ENCODE results near the gene ATRN. TPM values are rescaled to one million over a fixed set of nuclear protein-coding genes. Genes with fewer than 3 reads are reported as not detected.

The ATRN gene
- total RNA-seq, 1 donor, result 35.2 TPM

DNA sequence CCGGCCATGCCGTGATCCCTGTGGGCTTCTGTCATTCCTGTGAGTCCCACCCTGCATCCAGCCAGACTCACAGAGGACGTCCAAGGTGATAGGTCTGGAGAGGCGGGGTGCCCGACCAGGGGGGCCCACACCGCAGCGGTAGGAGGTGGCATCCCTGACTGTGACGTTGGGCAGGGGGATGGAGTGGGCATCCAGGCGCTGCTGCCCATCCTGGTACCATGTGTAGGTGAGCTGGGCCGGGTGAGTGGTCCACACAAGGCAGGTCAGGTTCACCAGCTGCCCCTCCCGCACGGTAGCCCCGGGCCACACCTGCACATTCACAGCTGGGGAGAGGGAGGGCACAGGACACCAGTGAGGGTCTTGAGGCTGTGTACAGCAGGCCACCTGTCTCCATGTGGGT is 222.6 kb downstream of the ATRN start:
- no peak overlapping the region for H3K4me3 ChIP-seq (ENCODE audit: low read depth, low read length)
- no peak for DNase-seq (ENCODE audit: low read depth)
- TF ChIP-seq, protein P1, sequence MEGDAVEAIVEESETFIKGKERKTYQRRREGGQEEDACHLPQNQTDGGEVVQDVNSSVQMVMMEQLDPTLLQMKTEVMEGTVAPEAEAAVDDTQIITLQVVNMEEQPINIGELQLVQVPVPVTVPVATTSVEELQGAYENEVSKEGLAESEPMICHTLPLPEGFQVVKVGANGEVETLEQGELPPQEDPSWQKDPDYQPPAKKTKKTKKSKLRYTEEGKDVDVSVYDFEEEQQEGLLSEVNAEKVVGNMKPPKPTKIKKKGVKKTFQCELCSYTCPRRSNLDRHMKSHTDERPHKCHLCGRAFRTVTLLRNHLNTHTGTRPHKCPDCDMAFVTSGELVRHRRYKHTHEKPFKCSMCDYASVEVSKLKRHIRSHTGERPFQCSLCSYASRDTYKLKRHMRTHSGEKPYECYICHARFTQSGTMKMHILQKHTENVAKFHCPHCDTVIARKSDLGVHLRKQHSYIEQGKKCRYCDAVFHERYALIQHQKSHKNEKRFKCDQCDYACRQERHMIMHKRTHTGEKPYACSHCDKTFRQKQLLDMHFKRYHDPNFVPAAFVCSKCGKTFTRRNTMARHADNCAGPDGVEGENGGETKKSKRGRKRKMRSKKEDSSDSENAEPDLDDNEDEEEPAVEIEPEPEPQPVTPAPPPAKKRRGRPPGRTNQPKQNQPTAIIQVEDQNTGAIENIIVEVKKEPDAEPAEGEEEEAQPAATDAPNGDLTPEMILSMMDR (IDR thresholded peaks at IDR 0.05; ENCODE audit: insufficient read depth, low read length), result no peak

DNA sequence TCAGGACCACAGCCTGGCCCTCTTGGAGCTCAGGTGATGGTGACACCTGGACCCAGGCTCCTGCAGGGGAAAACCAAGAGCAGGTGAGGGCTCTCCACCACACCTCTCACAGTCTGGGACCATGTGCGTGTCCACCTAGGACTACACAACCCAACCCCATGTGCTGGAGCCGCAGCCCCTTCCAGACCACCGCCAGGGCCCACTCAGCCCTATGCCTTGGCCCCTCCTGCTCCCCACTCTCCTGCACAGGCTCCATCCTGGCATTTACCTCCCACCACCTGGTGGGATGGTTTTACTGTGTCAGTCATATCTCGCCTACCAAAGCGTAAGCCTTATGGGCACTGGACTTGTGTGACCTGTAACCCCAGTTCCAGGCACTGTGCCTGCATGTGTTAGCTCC is 224.0 kb downstream of the ATRN start:
- no peak overlapping the region for H3K4me3 ChIP-seq (ENCODE audit: low read depth, low read length)
- TF ChIP-seq, protein P1 (IDR thresholded peaks at IDR 0.05; ENCODE audit: insufficient read depth, low read length), result no peak
- DNase-seq (ENCODE audit: low read depth), result no peak

DNA sequence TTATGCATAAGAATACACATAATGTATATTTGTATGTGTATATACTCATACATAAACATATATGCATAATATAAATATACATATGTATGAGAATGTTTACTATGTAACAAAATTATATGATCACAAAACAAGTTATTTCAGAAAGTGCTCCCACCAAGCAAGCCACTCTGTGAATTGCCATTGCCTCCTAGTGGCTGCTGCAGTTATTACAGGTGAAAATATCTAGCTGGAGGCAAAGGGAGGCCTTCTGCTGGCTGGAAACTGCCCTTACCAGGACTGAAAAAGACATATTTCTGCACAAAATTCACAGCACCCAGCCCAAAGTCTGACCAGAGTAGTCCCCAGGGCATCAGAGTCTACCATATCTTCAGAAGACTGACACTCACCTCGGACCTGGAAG is 225.4 kb downstream of the ATRN start:
- DNase-seq (ENCODE audit: low read depth), result no peak
- TF ChIP-seq, protein P1 (IDR thresholded peaks at IDR 0.05; ENCODE audit: insufficient read depth, low read length), result peak; percentile 57
- H3K4me3 ChIP-seq (ENCODE audit: low read depth, low read length), result no peak overlapping the region

DNA sequence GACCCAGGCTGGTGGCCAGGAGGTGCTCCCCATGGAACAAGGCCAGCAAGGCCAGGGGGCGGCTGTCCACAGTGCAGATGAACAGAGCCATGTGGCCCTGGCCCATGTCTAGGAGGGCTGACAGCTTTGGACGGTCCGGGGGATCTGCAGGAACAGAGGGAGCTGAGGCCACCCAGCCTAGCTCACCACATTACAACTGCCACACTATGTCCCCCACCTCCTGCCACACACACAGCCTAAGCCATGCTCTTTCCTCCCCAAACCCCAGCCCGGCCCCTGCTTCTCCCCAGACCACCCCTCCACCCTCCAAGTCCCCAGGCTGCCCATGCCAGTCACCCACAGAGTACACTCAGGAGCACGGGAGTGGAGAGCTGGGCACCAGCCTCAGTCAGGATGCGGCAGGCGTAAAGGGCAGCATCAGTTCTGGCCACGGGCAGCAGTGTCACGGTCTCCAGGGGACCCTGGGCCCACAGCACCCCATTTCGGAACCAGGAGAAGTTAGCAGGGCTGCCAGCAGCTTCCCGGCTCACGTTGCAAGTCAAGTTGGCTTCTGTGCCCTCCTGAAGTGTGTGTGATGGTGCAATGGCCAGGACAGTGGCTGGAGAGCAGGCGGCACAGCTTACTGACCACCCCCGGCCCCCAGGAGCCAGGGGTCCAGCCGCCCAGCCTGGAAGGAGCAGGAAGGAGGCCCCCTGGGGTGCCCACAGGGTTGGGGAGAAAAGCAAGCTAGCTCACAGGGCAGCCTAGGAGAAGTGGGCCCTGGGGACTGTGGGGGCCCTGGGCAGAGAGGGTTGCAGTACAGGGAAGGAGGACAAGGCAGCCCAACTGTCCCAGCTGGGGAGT is 226.1 kb downstream of the ATRN start:
- H3K4me3 ChIP-seq (ENCODE audit: low read depth, low read length), result no peak overlapping the region
- TF ChIP-seq, protein P1 (IDR thresholded peaks at IDR 0.05; ENCODE audit: insufficient read depth, low read length), result no peak
- DNase-seq (ENCODE audit: low read depth), result no peak

DNA sequence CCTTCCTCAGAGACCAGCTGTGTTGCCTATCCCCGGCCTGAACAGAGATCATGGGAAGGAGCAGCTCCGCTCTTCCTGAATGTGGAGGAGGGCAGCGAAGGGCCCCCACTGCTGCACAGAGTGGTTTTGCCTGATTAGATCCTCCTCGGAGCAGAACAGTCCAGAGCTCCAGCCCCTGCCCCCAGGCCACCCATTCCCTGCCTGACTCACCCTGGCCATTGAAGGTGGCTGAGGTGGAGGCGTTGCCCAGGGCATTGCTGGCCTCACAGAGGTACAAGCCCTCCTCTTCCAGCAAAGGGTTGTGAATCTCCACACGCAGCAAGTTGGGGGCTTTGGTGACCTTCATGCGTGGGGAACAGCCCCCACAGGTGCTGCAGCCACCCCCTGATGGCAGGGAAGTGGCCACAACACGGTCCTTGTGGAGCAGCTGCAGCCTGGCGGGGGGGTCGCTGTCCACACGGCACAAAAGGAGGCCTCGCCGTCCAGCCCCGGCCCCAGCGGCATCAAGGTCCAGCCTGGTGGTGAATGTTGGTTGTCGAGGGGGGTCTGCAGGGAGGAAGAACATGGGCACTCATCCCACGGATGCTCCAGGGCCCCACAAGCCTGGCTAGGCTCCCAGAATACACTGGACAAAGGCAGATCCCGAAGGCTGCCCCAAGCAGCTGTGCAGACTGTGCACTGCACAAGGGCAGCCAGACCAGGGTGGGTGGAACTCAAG is 226.9 kb downstream of the ATRN start:
- no peak for DNase-seq (ENCODE audit: low read depth)
- H3K4me3 ChIP-seq (ENCODE audit: low read depth, low read length), result no peak overlapping the region
- TF ChIP-seq, protein P1 (IDR thresholded peaks at IDR 0.05; ENCODE audit: insufficient read depth, low read length), result no peak

DNA sequence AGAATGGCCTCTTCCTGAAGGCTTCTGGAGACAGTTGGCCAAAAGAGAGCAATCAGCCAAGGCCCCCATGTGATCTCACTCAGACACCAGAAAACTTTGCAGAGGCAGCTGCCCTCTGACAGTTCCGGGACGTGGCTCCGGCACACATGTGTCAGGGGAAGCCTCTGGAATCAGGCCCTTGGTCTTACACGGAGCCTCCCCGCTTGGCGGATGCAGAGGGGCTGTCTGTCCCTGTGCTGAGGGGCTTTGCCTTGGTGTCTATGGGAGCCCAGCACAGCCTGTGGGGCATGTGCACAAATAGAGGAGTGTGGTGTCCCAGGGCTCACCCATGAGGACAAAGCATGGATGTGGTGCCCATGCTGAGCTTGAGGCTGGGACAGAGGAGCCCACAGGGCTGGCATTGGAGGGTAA is 227.8 kb downstream of the ATRN start:
- no peak overlapping the region for H3K4me3 ChIP-seq (ENCODE audit: low read depth, low read length)
- TF ChIP-seq, protein P1 (IDR thresholded peaks at IDR 0.05; ENCODE audit: insufficient read depth, low read length), result no peak
- DNase-seq (ENCODE audit: low read depth), result no peak
